ENCODE measurements around the gene MRPL54.

DNA sequence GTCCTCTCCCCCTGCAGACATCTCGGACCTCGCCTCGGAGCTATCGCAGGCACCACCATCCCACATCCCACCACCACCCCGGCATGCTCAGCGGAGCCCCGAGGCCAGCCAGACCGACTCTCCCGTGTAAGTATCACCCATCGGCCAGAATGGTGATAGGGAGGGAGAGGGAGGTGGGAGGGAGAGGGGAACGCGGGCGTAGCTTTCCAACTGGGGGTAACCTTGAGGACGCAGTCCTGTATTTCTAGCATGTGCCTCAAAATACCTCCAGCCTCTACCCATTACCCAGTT lies 28.2 kb upstream of the MRPL54 start:
- TF ChIP-seq CTCF (IDR thresholded peaks at IDR 0.05) (no peak), POLR2A (IDR thresholded peaks at IDR 0.05) (no peak)
